ENCODE measurements around the gene GABBR2.

DNA sequence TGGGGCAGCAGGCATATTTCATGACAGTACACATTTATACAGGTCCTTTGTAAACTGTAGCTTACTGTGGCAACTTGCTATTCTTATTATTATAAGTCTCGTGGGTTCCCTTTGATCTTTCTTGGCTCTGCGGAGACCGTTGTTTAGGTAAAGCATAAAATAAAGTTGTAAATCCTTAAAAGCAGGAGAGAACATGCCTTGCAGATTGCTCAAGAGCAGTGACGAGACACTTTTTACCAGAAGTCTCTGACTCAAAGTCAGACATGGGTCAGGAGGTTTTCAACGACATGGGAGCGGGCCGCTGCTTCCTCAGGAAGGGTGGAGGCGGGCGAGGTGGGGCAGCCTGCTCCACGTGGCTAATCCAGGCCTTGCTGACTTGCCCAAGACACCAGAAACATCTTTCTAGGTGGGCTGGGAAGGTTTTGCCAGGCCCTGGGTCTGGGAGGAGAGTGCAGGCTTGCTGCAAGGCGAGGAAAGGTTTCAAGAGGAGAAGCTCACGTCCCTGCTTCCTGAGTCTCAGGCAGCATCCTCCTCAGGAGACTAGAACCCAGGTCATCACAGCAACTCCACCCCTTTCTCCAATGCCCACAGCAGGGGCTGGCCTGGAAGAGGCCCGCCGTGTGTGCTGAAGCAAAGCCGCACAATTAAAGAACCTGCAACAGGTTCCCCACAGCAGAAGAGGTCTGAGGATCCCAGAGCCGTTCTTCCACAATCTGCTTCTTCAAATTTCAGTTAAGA is 459.8 kb downstream of the GABBR2 start:
- TF ChIP-seq, protein P1, sequence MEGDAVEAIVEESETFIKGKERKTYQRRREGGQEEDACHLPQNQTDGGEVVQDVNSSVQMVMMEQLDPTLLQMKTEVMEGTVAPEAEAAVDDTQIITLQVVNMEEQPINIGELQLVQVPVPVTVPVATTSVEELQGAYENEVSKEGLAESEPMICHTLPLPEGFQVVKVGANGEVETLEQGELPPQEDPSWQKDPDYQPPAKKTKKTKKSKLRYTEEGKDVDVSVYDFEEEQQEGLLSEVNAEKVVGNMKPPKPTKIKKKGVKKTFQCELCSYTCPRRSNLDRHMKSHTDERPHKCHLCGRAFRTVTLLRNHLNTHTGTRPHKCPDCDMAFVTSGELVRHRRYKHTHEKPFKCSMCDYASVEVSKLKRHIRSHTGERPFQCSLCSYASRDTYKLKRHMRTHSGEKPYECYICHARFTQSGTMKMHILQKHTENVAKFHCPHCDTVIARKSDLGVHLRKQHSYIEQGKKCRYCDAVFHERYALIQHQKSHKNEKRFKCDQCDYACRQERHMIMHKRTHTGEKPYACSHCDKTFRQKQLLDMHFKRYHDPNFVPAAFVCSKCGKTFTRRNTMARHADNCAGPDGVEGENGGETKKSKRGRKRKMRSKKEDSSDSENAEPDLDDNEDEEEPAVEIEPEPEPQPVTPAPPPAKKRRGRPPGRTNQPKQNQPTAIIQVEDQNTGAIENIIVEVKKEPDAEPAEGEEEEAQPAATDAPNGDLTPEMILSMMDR (conservative IDR thresholded peaks at IDR 0.05; ENCODE audit: low read depth, low read length) = no peak
- no peak for TF ChIP-seq EZH2 (IDR thresholded peaks at IDR 0.05; ENCODE audit: borderline replicate concordance, low read depth, low read length, poor library complexity, severe bottlenecking)

Measured in A673 (cell line).